Activated CD4-positive, alpha-beta T cell treated with anti-CD3 and anti-CD28 coated beads for 36 hours (primary cell): ENCODE measurements around the gene GFI1. TPM values are rescaled to one million over a fixed set of nuclear protein-coding genes. Genes with fewer than 3 reads are reported as not detected.

Experiments
- ATAC-seq: fragments of 200-7000 bp; cut with Tn5 transposase; one replicate; pipeline ENCODE4 v1.10.0; 2021; ENCODE audit warnings: mild to moderate bottlenecking, moderate library complexity
- CTCF ChIA-PET: fragments of 350-600 bp; sonication (Branson Sonifier 250); formaldehyde crosslinking; loops from one replicate; lab custom pipeline; 2021; ENCODE audit warnings: antibody characterized with exemption; lab: Charles Lee
- POLR2A ChIA-PET: fragments of 350-600 bp; sonication (Branson Sonifier 250); formaldehyde crosslinking; loops from one replicate; lab custom pipeline; 2021; ENCODE audit warnings: antibody characterized with exemption, inconsistent platforms; lab: Charles Lee
- DNase-seq: peaks from one replicate; pipeline ENCODE4 v3.0.0-alpha.2; 2020
- H3K27ac Mint-ChIP-seq: one replicate; pipeline ENCODE4 v1.8.0; 2021; ENCODE audit warnings: mixed read lengths
- H3K27me3 Mint-ChIP-seq: one replicate; pipeline ENCODE4 v1.8.0; 2021; ENCODE audit warnings: mixed read lengths
- H3K36me3 Mint-ChIP-seq: one replicate; pipeline ENCODE4 v1.8.0; 2021; ENCODE audit warnings: low read depth, mixed read lengths
- H3K4me1 Mint-ChIP-seq: one replicate; pipeline ENCODE4 v1.8.0; 2021; ENCODE audit warnings: mixed read lengths
- H3K4me3 Mint-ChIP-seq: one replicate; pipeline ENCODE4 v1.8.0; 2021; ENCODE audit warnings: mild to moderate bottlenecking, moderate library complexity, mixed read lengths
- H3K9me3 Mint-ChIP-seq: one replicate; pipeline ENCODE4 v1.8.0; 2021; ENCODE audit warnings: low read depth, mixed read lengths
- intact Hi-C, 2 experiments: fragments of 100-400 bp; cut with DNase I in 1 of 2; cut with micrococcal nuclease in 1 of 2; formaldehyde crosslinking; loops; one replicate each; pipeline versions ENCODE4 v1.14.2 to v1.15.1; 2022 to 2024; cut with DNase I, micrococcal nuclease
- total RNA-seq, 2 experiments: library from RNA; stranded (reverse); gene quantifications; one replicate each; pipeline ENCODE4 v1.2.3, GENCODE V29; 2021

The GFI1 gene
- total RNA-seq, 2 experiments from 2014 or later = 47.7 to 53.7 TPM

DNA sequence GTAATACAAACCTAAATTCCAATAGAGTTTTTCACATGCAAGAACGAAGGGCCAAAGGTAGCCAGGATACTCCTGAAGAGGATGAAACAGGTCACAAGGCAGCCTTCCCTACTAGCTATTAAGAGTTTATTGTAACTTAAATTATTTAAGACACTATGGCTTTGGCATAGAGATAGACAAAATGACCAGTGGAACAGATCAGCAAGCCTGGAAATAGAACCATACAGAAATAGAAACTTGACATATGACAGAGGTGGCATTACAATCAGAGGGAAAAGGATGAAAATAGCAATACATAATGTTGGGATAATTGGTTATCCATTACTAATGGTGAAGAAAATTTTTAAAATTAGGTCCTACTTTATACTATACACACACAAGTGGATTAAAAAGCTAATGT, 16.5 kb downstream of the GFI1 start:
- Mint-ChIP-seq H3K4me1 (peaks cover 59% of the 10 kb centered on the region), H3K27ac (no peak overlapping the region), H3K4me3 (no peak overlapping the region), H3K36me3 (peaks cover 48% of the 10 kb centered on the region), H3K9me3 (no peaks in the 10 kb centered on the region), H3K27me3 (no peaks in the 10 kb centered on the region)
- ChIA-PET CTCF (no interaction called here), POLR2A (interaction anchor here (0.7 kb wide), 2 partner anchors 367 to 1767 kb away, joined by 3 read pairs; partner anchors contain the start of gene ARHGAP29)
- DNase-seq (no peak), ATAC-seq (no peak)
- intact Hi-C loops = loop anchor here in 1 of 2 experiments (5.0 to 10.0 kb wide), 2 partner anchors 103 to 1445 kb away; partner anchors contain the start of gene ZNF644

DNA sequence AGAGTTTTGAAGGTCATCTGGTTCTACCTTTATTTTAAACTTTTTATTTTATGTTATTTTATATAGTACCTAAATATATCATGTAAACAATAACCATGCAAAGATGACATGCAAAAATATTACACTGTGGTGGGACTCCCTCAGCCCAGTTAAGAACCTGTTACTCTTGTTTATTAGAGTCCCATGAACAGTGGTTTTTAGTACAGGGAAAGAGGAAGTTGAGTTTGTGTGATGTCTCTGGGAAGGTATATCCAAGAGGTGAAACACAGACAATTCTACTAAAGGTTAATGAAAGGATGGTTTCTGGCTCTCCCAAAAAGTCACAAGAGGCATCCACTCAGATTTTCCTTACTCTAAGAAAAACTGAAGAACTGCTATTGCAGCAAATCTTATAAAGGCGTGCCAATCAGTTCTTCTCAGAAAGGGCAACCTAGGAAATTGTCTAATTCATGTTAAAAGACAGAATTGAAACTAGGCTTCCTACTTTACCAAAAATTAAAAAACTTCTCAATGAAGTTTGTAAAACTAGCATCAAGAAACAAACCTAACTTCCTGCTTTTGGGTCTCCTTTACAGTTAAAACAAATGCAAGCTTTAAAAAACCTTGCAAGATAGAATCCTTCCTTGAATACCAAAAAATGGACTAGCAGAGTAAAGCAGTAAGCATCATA, 19.9 kb downstream of the GFI1 start:
- intact Hi-C loops = no loop called here
- H3K4me1 Mint-ChIP-seq = peaks cover 56% of the 10 kb centered on the region
- peaks cover 27% of the 10 kb centered on the region for H3K36me3 Mint-ChIP-seq
- H3K4me3 Mint-ChIP-seq = no peak overlapping the region
- no peak overlapping the region for H3K27ac Mint-ChIP-seq
- DNase-seq (no peak), ATAC-seq (no peak)
- H3K9me3 Mint-ChIP-seq = no peaks in the 10 kb centered on the region
- ChIA-PET POLR2A (interaction anchor here (0.7 kb wide), 1 partner anchor 75 kb away, joined by 3 read pairs; no protein-coding TSS in a partner anchor), CTCF (interaction anchor here (0.6 to 1.5 kb wide), 3 partner anchors 15 to 148 kb away, joined by 3 to 5 read pairs (median 4); no protein-coding TSS in a partner anchor)
- H3K27me3 Mint-ChIP-seq = no peaks in the 10 kb centered on the region

DNA sequence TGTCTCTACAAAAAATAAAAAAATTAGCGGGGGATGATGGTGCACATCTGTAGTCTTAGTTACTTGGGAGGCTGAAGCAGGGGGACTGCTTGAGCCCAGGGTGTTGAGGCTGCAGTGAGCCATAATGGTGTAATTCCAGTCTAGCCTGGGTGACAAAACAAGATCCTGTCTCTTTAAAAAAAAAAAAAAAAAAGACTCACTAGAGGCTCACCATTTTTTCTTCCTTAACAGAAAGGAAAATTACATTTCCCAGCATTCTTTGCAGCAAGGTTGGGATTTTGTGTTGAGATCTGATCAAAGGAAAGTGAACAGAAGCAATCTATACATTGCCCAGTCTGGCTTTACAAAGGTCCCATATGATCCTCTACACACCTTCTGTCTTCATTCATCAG, 21.5 kb downstream of the GFI1 start:
- intact Hi-C loops = no loop called here
- Mint-ChIP-seq H3K9me3 (no peaks in the 10 kb centered on the region), H3K36me3 (peaks cover 18% of the 10 kb centered on the region), H3K27me3 (no peaks in the 10 kb centered on the region), H3K4me3 (no peak overlapping the region), H3K4me1 (peaks cover 60% of the 10 kb centered on the region), H3K27ac (peak overlapping the region; percentile 47)
- ATAC-seq (no peak), DNase-seq (no peak)
- CTCF ChIA-PET = no interaction called here
- POLR2A ChIA-PET = interaction anchor here (0.7 to 1.4 kb wide), 3 partner anchors 13 to 616 kb away, joined by 3 read pairs; no protein-coding TSS in a partner anchor

DNA sequence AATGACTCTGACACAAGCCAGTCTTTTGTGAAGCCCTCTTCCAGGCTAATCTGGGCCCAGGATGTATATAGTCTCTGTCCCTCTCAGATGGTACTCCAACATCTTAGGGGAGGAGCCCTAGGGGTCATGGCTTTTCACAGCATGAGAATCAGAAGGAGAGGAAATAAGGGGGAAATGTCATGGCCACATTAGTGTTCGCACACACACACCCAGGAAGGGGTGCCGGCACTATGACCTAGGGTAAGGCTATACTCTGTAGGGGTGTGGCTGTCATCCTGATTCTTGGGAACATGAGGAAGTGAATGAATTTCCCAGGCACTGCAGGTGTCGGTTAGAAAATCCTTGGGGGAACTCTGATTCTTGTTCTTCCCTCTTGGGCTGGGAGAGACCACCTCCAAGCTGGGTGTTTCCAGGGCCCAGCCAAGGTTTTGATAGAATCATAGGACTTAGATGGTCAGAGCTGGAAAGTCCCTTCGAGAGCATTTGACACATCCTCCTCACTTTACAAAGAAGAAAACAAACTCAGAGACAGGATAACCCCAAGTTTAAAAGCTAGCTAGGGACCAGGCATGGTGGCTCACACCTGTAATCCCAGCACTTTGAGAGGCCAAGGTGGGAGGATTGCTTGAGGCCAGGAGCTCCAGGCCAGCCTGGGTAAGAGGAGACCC, 22.0 kb downstream of the GFI1 start:
- DNase-seq (no peak), ATAC-seq (peak; percentile 49)
- Mint-ChIP-seq H3K9me3 (no peaks in the 10 kb centered on the region), H3K36me3 (peaks cover 14% of the 10 kb centered on the region), H3K27ac (peak overlapping the region; percentile 47), H3K4me3 (no peak overlapping the region), H3K27me3 (no peaks in the 10 kb centered on the region), H3K4me1 (peaks cover 64% of the 10 kb centered on the region)
- CTCF ChIA-PET = no interaction called here
- intact Hi-C loops = no loop called here
- POLR2A ChIA-PET = interaction anchor here (0.7 to 1.4 kb wide), 2 partner anchors 14 to 616 kb away, joined by 3 read pairs; no protein-coding TSS in a partner anchor

DNA sequence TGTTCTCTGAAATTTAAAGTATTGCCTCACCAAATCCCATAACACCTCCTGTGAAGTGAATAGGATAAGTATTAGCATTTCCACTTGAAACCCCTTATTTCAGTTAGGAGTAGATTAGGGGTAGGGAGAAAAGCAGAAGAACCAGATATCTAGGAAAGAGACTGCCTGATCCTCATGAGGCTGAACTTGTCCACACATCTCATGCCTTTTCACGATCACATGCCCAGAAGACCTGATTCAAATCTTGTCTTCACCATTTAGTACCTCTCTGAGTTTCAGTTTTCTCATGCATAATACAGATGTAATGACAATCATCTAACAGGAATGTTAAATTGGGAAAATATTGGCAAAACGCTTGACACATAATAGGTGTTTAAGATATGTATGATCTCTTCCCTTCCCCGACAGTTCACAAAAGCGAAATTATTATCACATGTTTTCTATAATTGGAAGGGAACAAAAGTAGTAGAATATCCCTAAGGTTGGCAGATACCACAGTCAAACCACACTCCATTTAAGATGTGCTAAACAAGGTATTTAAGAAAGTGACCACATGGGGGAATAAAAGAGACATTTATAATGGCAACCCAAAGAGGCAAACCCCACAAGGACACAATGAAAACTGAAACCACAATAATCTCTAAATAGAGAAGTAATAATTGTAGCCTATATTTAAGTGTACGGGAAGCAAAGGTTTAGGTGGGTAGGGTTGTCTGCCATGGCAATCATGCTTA, 25.2 kb downstream of the GFI1 start:
- no peak for DNase-seq
- no peaks in the 10 kb centered on the region for H3K27me3 Mint-ChIP-seq
- H3K36me3 Mint-ChIP-seq = peaks cover 6% of the 10 kb centered on the region
- intact Hi-C loops = no loop called here
- ATAC-seq = peak; percentile 24
- H3K4me3 Mint-ChIP-seq = no peak overlapping the region
- H3K4me1 Mint-ChIP-seq = peaks cover 51% of the 10 kb centered on the region
- H3K27ac Mint-ChIP-seq = no peak overlapping the region
- ChIA-PET CTCF (no interaction called here), POLR2A (no interaction called here)
- H3K9me3 Mint-ChIP-seq = no peaks in the 10 kb centered on the region

DNA sequence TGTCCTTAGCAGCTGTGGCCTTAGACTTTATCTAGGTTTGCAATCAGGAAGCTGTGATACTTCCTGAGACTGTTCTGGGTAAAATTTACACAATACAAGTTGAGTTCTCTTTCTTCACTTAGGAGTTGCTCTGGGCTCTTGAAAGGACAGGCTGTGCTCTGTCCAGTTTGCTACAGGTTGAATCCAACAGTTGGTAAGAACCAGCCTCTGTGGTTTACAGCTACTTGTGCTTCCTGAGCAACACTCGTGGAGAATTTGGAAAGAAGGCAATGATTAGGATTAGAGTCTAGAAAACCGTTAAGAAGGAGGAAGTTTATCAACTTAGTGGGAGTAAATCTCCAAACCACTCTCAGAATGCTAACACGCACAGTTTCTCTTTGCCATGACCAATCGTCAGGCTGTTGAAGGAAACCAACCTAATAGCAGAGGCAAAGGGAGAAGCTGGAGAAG, 26.8 kb downstream of the GFI1 start:
- DNase-seq (no peak), ATAC-seq (no peak)
- H3K36me3 Mint-ChIP-seq = no peaks in the 10 kb centered on the region
- peaks cover 40% of the 10 kb centered on the region for H3K4me1 Mint-ChIP-seq
- ChIA-PET CTCF (interaction anchor here (0.6 to 1.7 kb wide), 4 partner anchors 14 to 458 kb away, joined by 3 to 5 read pairs (median 3); no protein-coding TSS in a partner anchor), POLR2A (no interaction called here)
- H3K4me3 Mint-ChIP-seq = no peak overlapping the region
- H3K27ac Mint-ChIP-seq = peak overlapping the region; percentile 51
- no peaks in the 10 kb centered on the region for H3K9me3 Mint-ChIP-seq
- H3K27me3 Mint-ChIP-seq = no peaks in the 10 kb centered on the region
- intact Hi-C loops = no loop called here

DNA sequence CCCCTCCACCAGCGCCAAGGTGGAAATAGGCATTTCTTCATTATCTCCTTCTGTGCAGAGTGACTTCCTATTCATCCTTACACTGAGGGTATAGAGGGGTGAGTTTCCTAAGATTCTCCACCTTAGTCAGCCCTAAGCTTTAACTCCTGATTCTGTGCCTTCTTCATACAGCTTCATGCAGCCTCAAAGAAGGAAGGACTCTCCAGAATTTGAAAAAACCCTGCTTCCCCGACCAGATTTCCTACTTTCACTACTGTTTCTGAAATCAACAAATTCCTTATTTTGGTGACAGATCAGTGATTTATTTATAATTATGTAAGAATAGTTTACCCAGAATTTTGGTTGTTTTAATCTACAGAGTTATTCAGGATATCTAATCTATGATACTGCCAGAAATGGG, 28.6 kb downstream of the GFI1 start:
- intact Hi-C loops = no loop called here
- no peaks in the 10 kb centered on the region for H3K36me3 Mint-ChIP-seq
- DNase-seq (no peak), ATAC-seq (no peak)
- POLR2A ChIA-PET = no interaction called here
- no peaks in the 10 kb centered on the region for H3K9me3 Mint-ChIP-seq
- CTCF ChIA-PET = interaction anchor here (1.2 kb wide), 1 partner anchor 26 kb away, joined by 3 read pairs; no protein-coding TSS in a partner anchor
- peaks cover 26% of the 10 kb centered on the region for H3K4me1 Mint-ChIP-seq
- no peak overlapping the region for H3K4me3 Mint-ChIP-seq
- no peak overlapping the region for H3K27ac Mint-ChIP-seq
- H3K27me3 Mint-ChIP-seq = no peaks in the 10 kb centered on the region

DNA sequence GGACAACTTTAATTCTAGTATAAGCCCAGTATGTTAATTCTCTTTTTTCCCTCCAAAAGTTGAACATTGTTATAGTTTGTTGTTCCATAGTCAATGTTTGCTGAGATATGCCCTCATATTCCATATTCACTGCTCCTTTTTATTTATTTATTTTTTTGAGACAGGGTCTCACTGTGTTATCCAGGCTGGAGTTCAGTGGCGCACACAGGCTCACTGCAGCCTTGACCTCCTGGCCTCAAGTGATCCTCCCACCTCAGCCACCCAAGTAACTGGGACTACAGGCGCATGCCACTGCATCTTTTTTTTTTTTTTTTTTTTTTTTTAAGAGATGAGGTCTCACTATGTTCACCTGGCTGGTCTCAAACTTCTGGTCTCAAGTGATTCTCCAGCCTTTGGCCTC, 38.7 kb downstream of the GFI1 start:
- H3K4me1 Mint-ChIP-seq = peaks cover 10% of the 10 kb centered on the region
- ATAC-seq = no peak
- ChIA-PET POLR2A (no interaction called here), CTCF (no interaction called here)
- no peaks in the 10 kb centered on the region for H3K36me3 Mint-ChIP-seq
- DNase-seq = no peak
- H3K27me3 Mint-ChIP-seq = no peaks in the 10 kb centered on the region
- intact Hi-C loops = loop anchor here in 1 of 2 experiments (1.0 kb wide), 1 partner anchor 26 kb away; no protein-coding TSS in a partner anchor
- peaks cover 5% of the 10 kb centered on the region for H3K9me3 Mint-ChIP-seq
- H3K27ac Mint-ChIP-seq = no peak overlapping the region
- H3K4me3 Mint-ChIP-seq = no peak overlapping the region

DNA sequence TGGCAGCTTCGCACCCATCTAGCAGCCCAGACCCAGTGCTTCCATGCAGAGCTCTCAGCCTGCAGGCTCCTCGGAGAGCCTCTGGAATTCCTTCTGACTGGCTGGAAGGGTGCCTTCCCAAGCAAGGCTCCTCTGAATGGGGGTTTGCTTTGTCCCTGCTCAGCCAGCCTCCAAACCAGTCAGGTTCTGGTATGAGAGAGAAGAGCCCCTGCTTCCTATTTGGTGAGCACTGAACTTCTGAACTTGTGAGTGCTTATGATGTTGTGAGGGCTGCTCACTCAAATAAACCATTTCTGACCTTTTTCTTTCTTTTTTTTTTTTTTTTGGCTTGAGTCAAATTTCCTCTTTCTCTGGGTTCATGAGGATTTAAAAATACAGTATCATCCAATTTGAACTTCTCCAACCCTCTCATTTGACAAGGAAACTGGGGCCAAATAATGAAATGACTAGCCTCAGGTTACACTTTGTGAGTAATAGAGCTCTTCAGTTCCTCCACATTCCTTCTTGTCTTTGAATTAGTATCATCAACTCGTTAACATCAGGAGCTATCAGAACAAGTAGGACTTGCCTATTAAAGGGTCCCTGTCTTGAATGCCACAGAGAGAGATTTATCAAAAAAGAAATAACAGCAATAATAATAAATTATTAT, 39.6 kb downstream of the GFI1 start:
- ATAC-seq = peak; percentile 66
- Mint-ChIP-seq H3K27ac (no peak overlapping the region), H3K4me3 (no peak overlapping the region), H3K36me3 (no peaks in the 10 kb centered on the region), H3K27me3 (no peaks in the 10 kb centered on the region), H3K4me1 (peaks cover 10% of the 10 kb centered on the region), H3K9me3 (peaks cover 5% of the 10 kb centered on the region)
- CTCF ChIA-PET = no interaction called here
- intact Hi-C loops = loop anchor here in 1 of 2 experiments (1.0 kb wide), 1 partner anchor 27 kb away; no protein-coding TSS in a partner anchor
- POLR2A ChIA-PET = interaction anchor here (0.7 kb wide), 3 partner anchors 27 to 343 kb away, joined by 3 to 8 read pairs (median 4); no protein-coding TSS in a partner anchor
- no peak for DNase-seq

DNA sequence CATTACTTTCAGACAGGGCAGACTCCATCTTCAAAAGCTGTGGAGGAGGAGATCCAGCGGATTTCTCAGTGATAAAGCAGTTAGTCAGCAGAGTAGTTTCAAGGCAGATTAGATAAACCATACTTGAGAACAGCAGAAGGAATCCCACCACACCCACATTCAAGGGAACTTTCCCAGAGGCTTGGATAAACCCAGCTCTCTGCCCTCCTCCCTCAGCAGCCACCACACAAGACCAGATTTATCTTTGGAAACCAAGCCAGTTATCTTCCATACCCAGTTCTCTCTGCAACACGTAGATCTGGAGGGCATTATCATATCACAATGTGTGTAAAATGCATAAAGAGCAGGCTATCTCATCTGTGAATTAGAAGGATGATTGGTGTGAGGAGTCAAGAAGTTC, 40.2 kb downstream of the GFI1 start:
- ATAC-seq (no peak), DNase-seq (no peak)
- H3K4me3 Mint-ChIP-seq = no peak overlapping the region
- intact Hi-C loops = no loop called here
- CTCF ChIA-PET = no interaction called here
- POLR2A ChIA-PET = no interaction called here
- no peaks in the 10 kb centered on the region for H3K27me3 Mint-ChIP-seq
- no peaks in the 10 kb centered on the region for H3K36me3 Mint-ChIP-seq
- peaks cover 5% of the 10 kb centered on the region for H3K9me3 Mint-ChIP-seq
- peaks cover 10% of the 10 kb centered on the region for H3K4me1 Mint-ChIP-seq
- no peak overlapping the region for H3K27ac Mint-ChIP-seq

DNA sequence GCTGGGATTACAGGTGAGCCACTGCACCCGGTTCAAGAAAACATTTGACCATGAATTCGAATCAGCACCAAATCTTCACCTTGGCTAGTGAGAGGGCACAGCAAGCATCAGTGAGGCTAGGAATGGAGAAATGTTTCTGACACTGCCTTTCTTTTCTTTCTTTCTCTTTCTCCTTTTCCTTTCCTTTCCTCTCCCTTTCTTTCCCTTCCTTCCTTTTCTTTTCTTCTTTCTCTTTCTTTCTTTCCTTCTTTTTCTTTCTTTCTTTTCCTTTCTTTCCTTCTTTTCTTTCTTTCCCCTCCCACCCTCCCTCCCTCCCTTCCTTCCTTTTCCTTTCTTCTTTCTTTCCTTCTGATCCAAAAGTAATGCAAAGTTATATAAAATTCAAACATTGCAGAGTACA, 40.9 kb downstream of the GFI1 start:
- Mint-ChIP-seq H3K27ac (no peak overlapping the region), H3K36me3 (no peaks in the 10 kb centered on the region), H3K4me3 (no peak overlapping the region), H3K4me1 (peaks cover 10% of the 10 kb centered on the region), H3K9me3 (peaks cover 5% of the 10 kb centered on the region), H3K27me3 (no peaks in the 10 kb centered on the region)
- ChIA-PET CTCF (no interaction called here), POLR2A (no interaction called here)
- intact Hi-C loops = no loop called here
- ATAC-seq (no peak), DNase-seq (no peak)
